ENCODE data around the gene NAV2. TPM values are rescaled to one million over a fixed set of nuclear protein-coding genes. Genes with fewer than 3 reads are reported as not detected.

NAV2 gene
- polyA plus RNA-seq, 1 donor (not counting 4 experiments of a cell fraction or from before 2014, with no cell fraction given), result 4.0 TPM

DNA sequence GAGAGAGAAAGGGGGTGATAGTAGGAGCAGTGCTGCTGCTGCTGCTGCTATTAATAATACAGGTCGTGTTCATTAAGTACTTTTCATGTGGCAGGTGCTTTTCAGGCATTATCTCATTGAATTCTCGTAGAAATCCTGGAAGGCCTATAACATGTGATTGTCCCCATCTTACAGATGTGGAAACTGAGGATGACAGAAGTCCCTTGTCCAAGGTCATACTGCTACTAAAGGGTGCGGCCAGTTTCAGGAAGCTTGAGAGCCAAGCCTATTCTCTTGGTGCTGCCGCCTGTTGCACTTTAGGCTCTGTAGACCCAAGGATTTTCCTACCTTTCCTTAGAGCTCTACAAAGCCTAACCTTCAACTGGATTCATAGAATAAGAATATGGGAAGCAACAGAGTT, 254.3 kb downstream of the NAV2 start:
- Histone ChIP-seq H2AFZ (ENCODE audit: control insufficient read depth, low read length) (no peak overlapping the region), H3K4me2 (ENCODE audit: control insufficient read depth, extremely low read depth, insufficient read depth, low read depth, low read length) (no peak overlapping the region), H3K79me2 (ENCODE audit: control insufficient read depth, insufficient read depth, low read length) (no peaks in the 10 kb centered on the region), H3K4me3 (ENCODE audit: control insufficient read depth in 2 of 3, extremely low read depth in 1 of 3, insufficient read depth in 2 of 3, low read depth in 1 of 3, low read length in 3 of 3) (no peak overlapping the region), H3K9me3 (ENCODE audit: control insufficient read depth, low read depth, low read length) (no peaks in the 10 kb centered on the region), H4K20me1 (ENCODE audit: control insufficient read depth, extremely low read depth, insufficient read depth, low read length) (no peaks in the 10 kb centered on the region), H3K9ac (ENCODE audit: control insufficient read depth, extremely low read depth, insufficient read depth, low read length) (no peak overlapping the region), H3K36me3 (ENCODE audit: control insufficient read depth in 2 of 2, extremely low read depth in 1 of 2, insufficient read depth in 2 of 2, low read length in 2 of 2) (no peaks in the 10 kb centered on the region), H3K27ac (ENCODE audit: control insufficient read depth, insufficient read depth, low read length) (no peak overlapping the region), H3K27me3 (ENCODE audit: control insufficient read depth, extremely low read depth, insufficient read depth, low read length) (no peaks in the 10 kb centered on the region), H3K4me1 (ENCODE audit: control insufficient read depth, extremely low read depth, insufficient read depth, low read length) (peaks cover 8% of the 10 kb centered on the region), H3K9me1 (ENCODE audit: control insufficient read depth, extremely low read depth, insufficient read depth, low read length) (no peaks in the 10 kb centered on the region)
- DNase-seq (ENCODE audit: low read depth, low spot score) (no peak), FAIRE-seq (no peak)
- dilution Hi-C loops (cut with MboI; ENCODE audit: extremely low pct_ligation_motif_present, low sequenced_read_pairs), result no loop called here
- TF ChIP-seq EZH2 (IDR thresholded peaks at IDR 0.05; ENCODE audit: low read length), result no peak
- TF ChIP-seq, protein P1, sequence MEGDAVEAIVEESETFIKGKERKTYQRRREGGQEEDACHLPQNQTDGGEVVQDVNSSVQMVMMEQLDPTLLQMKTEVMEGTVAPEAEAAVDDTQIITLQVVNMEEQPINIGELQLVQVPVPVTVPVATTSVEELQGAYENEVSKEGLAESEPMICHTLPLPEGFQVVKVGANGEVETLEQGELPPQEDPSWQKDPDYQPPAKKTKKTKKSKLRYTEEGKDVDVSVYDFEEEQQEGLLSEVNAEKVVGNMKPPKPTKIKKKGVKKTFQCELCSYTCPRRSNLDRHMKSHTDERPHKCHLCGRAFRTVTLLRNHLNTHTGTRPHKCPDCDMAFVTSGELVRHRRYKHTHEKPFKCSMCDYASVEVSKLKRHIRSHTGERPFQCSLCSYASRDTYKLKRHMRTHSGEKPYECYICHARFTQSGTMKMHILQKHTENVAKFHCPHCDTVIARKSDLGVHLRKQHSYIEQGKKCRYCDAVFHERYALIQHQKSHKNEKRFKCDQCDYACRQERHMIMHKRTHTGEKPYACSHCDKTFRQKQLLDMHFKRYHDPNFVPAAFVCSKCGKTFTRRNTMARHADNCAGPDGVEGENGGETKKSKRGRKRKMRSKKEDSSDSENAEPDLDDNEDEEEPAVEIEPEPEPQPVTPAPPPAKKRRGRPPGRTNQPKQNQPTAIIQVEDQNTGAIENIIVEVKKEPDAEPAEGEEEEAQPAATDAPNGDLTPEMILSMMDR (optimal IDR thresholded peaks at IDR 0.05 in 1 of 3, IDR thresholded peaks at IDR 0.05 in 1 of 3, conservative IDR thresholded peaks at IDR 0.05 in 1 of 3; ENCODE audit: extremely low read depth in 1 of 3, insufficient read depth in 2 of 3, low read length in 3 of 3), result no peak

DNA sequence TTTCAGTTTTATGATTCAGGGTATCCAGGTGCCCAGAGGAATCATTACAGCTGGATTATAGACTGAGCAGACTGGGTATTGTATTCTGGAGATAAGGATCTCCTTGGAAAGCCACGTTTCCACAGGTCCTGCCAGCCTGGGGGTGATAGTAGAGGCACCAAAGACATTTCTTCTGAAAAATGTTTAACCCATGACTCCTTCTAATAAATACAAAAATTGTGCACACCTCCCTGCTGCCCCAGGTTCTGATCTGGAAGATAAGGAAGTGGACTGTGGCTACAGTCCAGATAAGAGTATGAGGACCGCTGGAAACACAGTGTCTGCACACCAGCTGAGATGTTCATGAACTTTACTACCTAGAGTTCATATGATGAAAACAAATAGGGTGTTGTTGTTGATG, 255.2 kb downstream of the NAV2 start:
- Histone ChIP-seq H3K9ac (ENCODE audit: control insufficient read depth, extremely low read depth, insufficient read depth, low read length) (no peak overlapping the region), H3K9me1 (ENCODE audit: control insufficient read depth, extremely low read depth, insufficient read depth, low read length) (no peaks in the 10 kb centered on the region), H3K4me3 (ENCODE audit: control insufficient read depth in 2 of 3, extremely low read depth in 1 of 3, insufficient read depth in 2 of 3, low read depth in 1 of 3, low read length in 3 of 3) (no peak overlapping the region), H3K79me2 (ENCODE audit: control insufficient read depth, insufficient read depth, low read length) (no peaks in the 10 kb centered on the region), H3K4me2 (ENCODE audit: control insufficient read depth, extremely low read depth, insufficient read depth, low read depth, low read length) (no peak overlapping the region), H3K27ac (ENCODE audit: control insufficient read depth, insufficient read depth, low read length) (no peak overlapping the region), H4K20me1 (ENCODE audit: control insufficient read depth, extremely low read depth, insufficient read depth, low read length) (no peaks in the 10 kb centered on the region), H3K9me3 (ENCODE audit: control insufficient read depth, low read depth, low read length) (no peaks in the 10 kb centered on the region), H3K36me3 (ENCODE audit: control insufficient read depth in 2 of 2, extremely low read depth in 1 of 2, insufficient read depth in 2 of 2, low read length in 2 of 2) (no peaks in the 10 kb centered on the region), H2AFZ (ENCODE audit: control insufficient read depth, low read length) (no peak overlapping the region), H3K27me3 (ENCODE audit: control insufficient read depth, extremely low read depth, insufficient read depth, low read length) (no peaks in the 10 kb centered on the region), H3K4me1 (ENCODE audit: control insufficient read depth, extremely low read depth, insufficient read depth, low read length) (peaks cover 8% of the 10 kb centered on the region)
- no peak for TF ChIP-seq EZH2 (IDR thresholded peaks at IDR 0.05; ENCODE audit: low read length)
- TF ChIP-seq, protein P1 (optimal IDR thresholded peaks at IDR 0.05 in 1 of 3, IDR thresholded peaks at IDR 0.05 in 1 of 3, conservative IDR thresholded peaks at IDR 0.05 in 1 of 3; ENCODE audit: extremely low read depth in 1 of 3, insufficient read depth in 2 of 3, low read length in 3 of 3), result no peak
- dilution Hi-C loops (cut with MboI; ENCODE audit: extremely low pct_ligation_motif_present, low sequenced_read_pairs), result no loop called here
- no peak for FAIRE-seq
- no peak for DNase-seq (ENCODE audit: low read depth, low spot score)
